Forelimb muscle (tissue), 1 donor: ENCODE measurements around the gene SELENOI. TPM values are rescaled to one million over a fixed set of nuclear protein-coding genes. Genes with fewer than 3 reads are reported as not detected.

Source experiments
- DNase-seq: peaks from one replicate; pipeline ENCODE4 v3.0.0-alpha.2; 2013; ENCODE audit warnings: low read depth
- polyA plus RNA-seq: library from polyadenylated mRNA; unstranded; fragments of 120-200 nt; gene quantifications from one replicate; pipeline ENCODE4 v1.2.1, GENCODE V29; 2013; ENCODE audit not compliant: insufficient read length

Gene SELENOI
- polyA plus RNA-seq, 1 donor: 10.4 TPM

GRCh38 chr2:26411419-26411818 is 65.5 kb downstream of the SELENOI start:
- DNase-seq: no peak

- DNase-seq: no peak
Measured at GRCh38 chr2:26412091-26412673, 66.2 kb downstream of the SELENOI start.

GRCh38 chr2:26414311-26414710 is 68.4 kb downstream of the SELENOI start:
- no peak for DNase-seq

GRCh38 chr2:26421961-26422360 is 76.0 kb downstream of the SELENOI start:
- no peak for DNase-seq

- no peak for DNase-seq
Measured at GRCh38 chr2:26422947-26423629, 77.1 kb downstream of the SELENOI start.

- no peak for DNase-seq
Measured at GRCh38 chr2:26423750-26424149, 77.8 kb downstream of the SELENOI start.

DNA sequence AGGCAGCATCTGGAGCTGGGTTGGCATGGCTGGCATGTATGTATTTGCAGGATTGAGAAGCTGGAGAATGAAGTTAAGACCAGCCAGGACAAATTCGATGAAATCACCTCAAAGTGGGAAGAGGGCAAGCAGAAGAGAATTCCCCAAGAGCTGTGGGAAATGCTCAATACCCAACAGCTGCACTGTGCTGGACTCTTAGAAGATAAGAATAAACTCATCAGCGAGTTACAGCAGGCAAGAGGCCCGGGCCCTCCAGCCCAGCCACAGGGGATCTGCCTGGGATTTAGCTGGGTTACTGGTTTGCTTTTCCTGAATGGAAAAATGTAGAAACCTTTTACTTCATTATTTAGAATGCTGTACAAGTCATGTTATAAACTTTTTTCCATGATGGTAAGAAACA is 78.3 kb downstream of the SELENOI start:
- DNase-seq: no peak

DNA sequence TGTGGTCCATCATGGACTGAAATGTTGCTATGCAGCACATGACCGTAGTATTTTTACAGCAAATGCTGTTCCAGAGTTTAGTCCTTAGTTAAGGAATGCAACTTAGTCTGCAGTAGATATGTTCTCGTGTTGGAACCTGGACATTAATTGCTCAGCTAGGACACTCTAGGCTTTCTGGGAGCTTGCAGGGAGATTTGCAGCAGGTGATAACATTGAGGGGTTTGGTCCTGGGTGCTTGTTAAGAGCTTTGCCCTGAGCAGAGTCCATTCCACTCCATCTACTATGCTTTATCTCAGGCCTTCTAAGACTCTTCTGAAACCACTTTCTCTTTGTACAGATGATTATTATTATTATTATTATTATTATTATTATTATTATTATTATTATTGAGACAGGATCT is 82.9 kb downstream of the SELENOI start:
- no peak for DNase-seq

GRCh38 chr2:26429779-26430578 is 84.0 kb downstream of the SELENOI start:
- no peak for DNase-seq

- no peak for DNase-seq
Measured at GRCh38 chr2:26430826-26431225, 84.9 kb downstream of the SELENOI start.

DNA sequence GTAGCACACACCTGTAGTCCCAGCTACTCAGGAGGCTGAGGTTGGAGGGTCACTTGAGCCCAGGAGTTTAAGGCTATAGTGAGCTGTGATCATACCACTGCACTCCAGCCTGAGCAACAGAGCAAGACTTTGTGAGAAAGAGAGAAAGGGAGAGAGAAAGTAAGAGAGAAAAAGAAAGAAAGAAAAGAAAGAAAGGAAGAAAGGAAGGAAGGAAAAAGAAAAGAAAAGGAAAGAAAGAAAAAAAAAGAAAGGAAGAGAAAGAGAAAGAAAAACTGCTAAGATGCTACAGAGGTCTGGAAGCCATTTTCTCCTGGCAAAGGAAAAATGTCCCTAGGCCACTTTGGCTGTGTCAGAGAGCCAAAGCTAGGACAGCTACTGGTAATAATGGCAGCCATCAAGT is 86.4 kb downstream of the SELENOI start:
- DNase-seq: no peak

GRCh38 chr2:26432859-26433258 is 86.9 kb downstream of the SELENOI start:
- no peak for DNase-seq

DNA sequence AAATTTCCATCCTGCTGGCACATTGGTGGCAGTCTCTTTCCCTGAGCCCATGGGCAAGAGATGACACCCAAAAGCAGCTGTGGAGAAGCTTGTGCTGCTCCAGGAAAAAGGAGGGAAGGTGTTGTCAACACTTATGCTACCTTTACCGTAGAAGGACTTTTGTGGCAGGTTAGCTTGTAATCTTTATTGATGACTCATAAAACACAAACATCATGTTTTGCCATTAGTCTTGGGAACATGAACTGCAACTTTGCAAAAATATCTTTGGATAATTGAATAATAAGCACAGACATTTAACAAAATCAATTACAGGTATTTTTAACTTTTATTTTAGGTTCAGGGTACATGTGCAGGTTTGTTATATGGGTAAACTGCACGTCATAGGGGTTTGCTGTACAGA is 89.2 kb downstream of the SELENOI start:
- DNase-seq: no peak

DNA sequence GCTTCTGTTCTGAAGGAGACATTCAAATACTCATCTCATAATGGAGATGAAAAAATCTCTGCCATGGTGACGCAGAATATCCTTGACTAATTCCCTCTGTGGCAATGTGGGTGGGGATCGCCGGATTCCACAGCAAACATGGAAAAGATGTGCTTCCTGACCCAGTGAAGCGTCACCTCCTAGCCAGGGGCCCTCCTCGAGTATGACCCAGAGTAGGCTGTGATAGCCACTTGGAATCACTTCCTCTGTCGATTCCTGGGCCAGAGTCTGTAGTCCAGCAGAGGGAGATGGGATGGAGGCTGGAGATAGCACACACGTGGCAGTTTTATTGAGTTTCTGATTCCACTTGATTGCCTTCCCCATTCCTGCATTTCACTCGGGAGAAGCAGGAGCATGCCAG is 92.6 kb downstream of the SELENOI start:
- DNase-seq: no peak

DNA sequence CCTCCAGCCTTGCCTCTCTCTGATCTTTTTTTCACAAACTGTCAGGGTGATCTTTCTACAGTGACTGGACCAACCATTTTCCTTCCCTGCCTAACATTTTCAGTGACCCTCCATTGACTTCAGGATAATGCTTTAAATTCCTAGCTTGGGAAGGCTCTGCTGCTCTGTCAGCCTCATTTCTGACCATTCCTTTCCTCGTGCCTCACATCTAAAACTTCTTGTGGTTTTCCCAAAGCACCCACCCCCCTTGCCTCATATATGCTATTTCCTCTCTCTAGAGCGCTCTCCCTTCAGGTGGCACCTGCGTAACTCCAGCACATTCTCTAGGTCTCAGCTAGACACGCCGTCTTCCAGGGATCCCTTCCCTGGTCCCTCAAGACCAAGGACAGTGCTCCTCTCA is 93.0 kb downstream of the SELENOI start:
- DNase-seq: no peak

DNA sequence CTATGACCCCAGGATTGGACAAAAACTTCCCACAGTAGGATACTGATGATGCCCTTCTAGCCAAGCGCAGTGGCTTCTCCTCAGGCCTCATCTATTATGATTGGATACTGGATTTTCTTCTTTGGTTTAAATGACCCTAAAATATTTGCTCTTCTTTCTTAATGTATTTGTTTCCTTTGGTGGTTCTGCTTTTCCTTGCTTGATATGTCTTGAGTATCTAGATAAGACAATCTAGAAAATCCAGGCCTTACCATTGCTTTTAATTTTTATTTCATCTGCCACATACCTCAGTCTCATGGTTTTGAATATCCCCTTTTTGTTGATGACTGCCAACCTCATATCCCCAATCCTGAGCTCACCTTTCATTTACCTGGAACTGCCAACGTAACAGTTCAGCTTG is 96.4 kb downstream of the SELENOI start:
- DNase-seq: no peak

DNA sequence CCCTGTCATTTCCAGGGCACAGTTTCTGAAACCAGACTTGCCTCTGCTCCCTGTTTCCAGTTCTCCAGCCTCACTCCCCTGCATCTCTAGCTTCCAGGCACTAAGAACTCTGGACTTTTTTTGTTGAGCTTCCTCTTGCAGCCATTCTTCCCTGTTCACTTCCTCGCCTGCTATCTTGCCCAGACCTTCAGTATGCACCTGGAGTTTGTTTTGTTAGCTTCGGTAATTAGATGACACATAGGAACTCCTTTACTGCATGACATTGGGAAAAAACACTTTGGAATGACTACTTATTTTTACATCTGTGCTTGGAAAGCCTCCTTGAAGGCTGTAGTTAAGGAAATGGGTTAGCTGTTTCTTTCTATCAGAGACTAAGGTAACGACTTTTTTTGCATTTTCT is 96.8 kb downstream of the SELENOI start:
- DNase-seq: no peak

DNA sequence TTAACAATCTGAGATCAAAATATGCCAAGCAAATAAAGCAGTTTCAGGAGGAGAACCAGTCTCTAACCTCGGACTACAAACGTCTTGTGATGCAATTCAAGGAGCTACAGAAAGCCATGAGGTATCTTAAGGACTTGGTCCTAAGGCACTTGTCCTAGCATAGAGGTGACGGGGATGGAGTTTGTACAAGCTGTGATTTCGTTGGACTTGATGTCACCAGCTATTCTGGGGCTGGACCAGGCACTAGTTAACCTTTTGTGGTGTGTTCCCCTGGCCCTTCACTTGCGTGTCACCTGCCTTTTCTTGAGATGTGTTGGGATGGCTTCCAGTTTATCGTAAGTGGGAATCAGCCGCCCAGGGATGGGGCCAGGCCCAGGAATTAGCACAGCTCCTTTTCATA is 98.3 kb downstream of the SELENOI start:
- DNase-seq: no peak

Other genes with a start within 250 kb of the SELENOI start
- gene GAREM2, start 173.1 kb upstream of the SELENOI start, polyA plus RNA-seq: 3.9 TPM
- 206 TPM for gene HADHA, start 101.5 kb upstream of the SELENOI start, polyA plus RNA-seq
- gene HADHB, start 101.2 kb upstream of the SELENOI start, polyA plus RNA-seq: 108 TPM
- gene ADGRF3, start 646 bp downstream of the SELENOI start, polyA plus RNA-seq: 0.16 TPM
- 0.16 TPM for gene DRC1, start 55.8 kb downstream of the SELENOI start, polyA plus RNA-seq
- gene OTOF, start 132.0 kb downstream of the SELENOI start, polyA plus RNA-seq: 22.7 TPM